HEK293 (cell line): ENCODE measurements around the gene FGFBP3.

Source experiments
- EGR2 ChIP-seq: fragments of 450-650 bp; formaldehyde crosslinking; IDR thresholded peaks from 2 replicates; pipeline ENCODE4 v1.5.1; 2016; ENCODE audit warnings: low read depth, missing biosample characterization, missing genetic modification characterization
- GLI4 ChIP-seq: fragments of 450-650 bp; formaldehyde crosslinking; IDR thresholded peaks from 2 replicates; pipeline ENCODE4 v1.5.1; 2016; ENCODE audit warnings: missing biosample characterization, missing genetic modification characterization
- KLF16 ChIP-seq: fragments of 450-650 bp; formaldehyde crosslinking; IDR thresholded peaks from 2 replicates; pipeline ENCODE4 v1.5.1; 2017; ENCODE audit warnings: missing biosample characterization, missing genetic modification characterization
- MZF1 ChIP-seq: fragments of 450-650 bp; formaldehyde crosslinking; IDR thresholded peaks from 2 replicates; pipeline ENCODE4 v1.5.1; 2017; ENCODE audit warnings: missing biosample characterization, missing genetic modification characterization, borderline replicate concordance
- OVOL3 ChIP-seq: fragments of 450-650 bp; formaldehyde crosslinking; IDR thresholded peaks from 2 replicates; pipeline ENCODE4 v1.5.1; 2016; ENCODE audit warnings: missing biosample characterization, missing genetic modification characterization
- REPIN1 ChIP-seq: fragments of 450-650 bp; formaldehyde crosslinking; IDR thresholded peaks from 2 replicates; pipeline ENCODE4 v1.5.1; 2017; ENCODE audit warnings: missing biosample characterization, missing genetic modification characterization, low read depth
- SALL2 ChIP-seq: fragments of 450-650 bp; formaldehyde crosslinking; IDR thresholded peaks from 2 replicates; pipeline ENCODE4 v1.5.0; 2017; ENCODE audit warnings: missing biosample characterization, mild to moderate bottlenecking, missing genetic modification characterization, borderline replicate concordance
- SCRT2 ChIP-seq: fragments of 450-650 bp; formaldehyde crosslinking; IDR thresholded peaks from 2 replicates; pipeline ENCODE4 v1.5.1; 2016; ENCODE audit warnings: missing biosample characterization, missing genetic modification characterization
- ZBTB48 ChIP-seq: fragments of 450-650 bp; formaldehyde crosslinking; IDR thresholded peaks from 2 replicates; pipeline ENCODE4 v1.5.1; 2016; ENCODE audit warnings: missing biosample characterization, missing genetic modification characterization
- ZBTB7A ChIP-seq: fragments of 450-650 bp; formaldehyde crosslinking; IDR thresholded peaks from 2 replicates; pipeline ENCODE4 v1.5.1; 2016; ENCODE audit warnings: low read depth, missing biosample characterization, missing genetic modification characterization
- ZBTB8A ChIP-seq: fragments of 450-650 bp; formaldehyde crosslinking; IDR thresholded peaks from 2 replicates; pipeline ENCODE4 v1.5.1; 2016; ENCODE audit warnings: missing biosample characterization, missing genetic modification characterization
- ZFHX2 ChIP-seq: fragments of 450-650 bp; formaldehyde crosslinking; conservative IDR thresholded peaks from 2 replicates; pipeline ENCODE4 v1.5.1; 2016; ENCODE audit warnings: missing biosample characterization, missing genetic modification characterization
- ZFP3 ChIP-seq: fragments of 450-650 bp; formaldehyde crosslinking; IDR thresholded peaks from 2 replicates; pipeline ENCODE4 v1.5.1; 2016; ENCODE audit warnings: low read depth, missing biosample characterization, missing genetic modification characterization
- ZIC2 ChIP-seq: fragments of 450-650 bp; formaldehyde crosslinking; IDR thresholded peaks from 2 replicates; pipeline ENCODE4 v1.5.1; 2016; ENCODE audit warnings: missing biosample characterization, missing genetic modification characterization
- ZNF138 ChIP-seq: fragments of 450-650 bp; formaldehyde crosslinking; IDR thresholded peaks from 2 replicates; pipeline ENCODE4 v1.5.1; 2016; ENCODE audit warnings: missing biosample characterization, missing genetic modification characterization, borderline replicate concordance
- ZNF146 ChIP-seq: fragments of 450-650 bp; formaldehyde crosslinking; IDR thresholded peaks from 2 replicates; pipeline ENCODE4 v1.5.1; 2016; ENCODE audit warnings: missing biosample characterization, missing genetic modification characterization
- ZNF221 ChIP-seq: fragments of 450-650 bp; formaldehyde crosslinking; IDR thresholded peaks from 2 replicates; pipeline ENCODE4 v1.5.1; 2017; ENCODE audit warnings: missing biosample characterization, missing genetic modification characterization, borderline replicate concordance
- ZNF223 ChIP-seq: fragments of 450-650 bp; formaldehyde crosslinking; IDR thresholded peaks from 2 replicates; pipeline ENCODE4 v1.5.1; 2016; ENCODE audit warnings: missing biosample characterization, missing genetic modification characterization
- ZNF266 ChIP-seq: fragments of 450-650 bp; formaldehyde crosslinking; IDR thresholded peaks from 2 replicates; pipeline ENCODE4 v1.5.1; 2016; ENCODE audit warnings: missing biosample characterization, missing genetic modification characterization, low read depth
- ZNF311 ChIP-seq: fragments of 450-650 bp; formaldehyde crosslinking; IDR thresholded peaks from 2 replicates; pipeline ENCODE4 v1.5.1; 2017; ENCODE audit warnings: missing biosample characterization, missing genetic modification characterization, borderline replicate concordance
- ZNF521 ChIP-seq: fragments of 450-650 bp; formaldehyde crosslinking; IDR thresholded peaks from 2 replicates; pipeline ENCODE4 v1.5.1; 2017; ENCODE audit warnings: missing biosample characterization, mild to moderate bottlenecking, missing genetic modification characterization
- ZNF544 ChIP-seq: fragments of 450-650 bp; formaldehyde crosslinking; IDR thresholded peaks from 2 replicates; pipeline ENCODE4 v1.5.0; 2017; ENCODE audit warnings: missing biosample characterization, missing genetic modification characterization
- ZNF792 ChIP-seq: fragments of 450-650 bp; formaldehyde crosslinking; IDR thresholded peaks from 2 replicates; pipeline ENCODE4 v1.5.1; 2016; ENCODE audit warnings: missing biosample characterization, missing genetic modification characterization
- ZNF837 ChIP-seq: fragments of 450-650 bp; formaldehyde crosslinking; IDR thresholded peaks from 2 replicates; pipeline ENCODE4 v1.5.1; 2016; ENCODE audit warnings: missing biosample characterization, missing genetic modification characterization
- ZSCAN16 ChIP-seq: fragments of 450-650 bp; formaldehyde crosslinking; IDR thresholded peaks from 2 replicates; pipeline ENCODE4 v1.5.1; 2016; ENCODE audit warnings: missing biosample characterization, missing genetic modification characterization
- TF ChIP-seq, protein P1 (sequence below): fragments of 450-650 bp; formaldehyde crosslinking; IDR thresholded peaks from 2 replicates; pipeline ENCODE4 v1.5.1; 2016; ENCODE audit warnings: missing biosample characterization, missing genetic modification characterization
- TF ChIP-seq, protein P2 (sequence below): fragments of 450-650 bp; formaldehyde crosslinking; IDR thresholded peaks from 2 replicates; pipeline ENCODE4 v1.5.1; 2016; ENCODE audit warnings: missing biosample characterization, missing genetic modification characterization
- TF ChIP-seq, protein P3 (sequence below): fragments of 450-650 bp; formaldehyde crosslinking; IDR thresholded peaks from 2 replicates; pipeline ENCODE4 v1.5.1; 2016; ENCODE audit warnings: missing biosample characterization, missing genetic modification characterization
- TF ChIP-seq, protein P4 (sequence below): fragments of 450-650 bp; formaldehyde crosslinking; IDR thresholded peaks from 2 replicates; pipeline ENCODE4; 2016; ENCODE audit warnings: missing biosample characterization, missing genetic modification characterization
- TF ChIP-seq, protein P5 (sequence below): fragments of 450-650 bp; formaldehyde crosslinking; IDR thresholded peaks from 2 replicates; pipeline ENCODE4 v1.5.1; 2016; ENCODE audit warnings: missing biosample characterization, missing genetic modification characterization
- TF ChIP-seq, protein P6 (sequence below): fragments of 450-650 bp; formaldehyde crosslinking; IDR thresholded peaks from 2 replicates; pipeline ENCODE4 v1.5.1; 2017; ENCODE audit warnings: missing biosample characterization, missing genetic modification characterization
- TF ChIP-seq, protein P7 (sequence below): fragments of 450-650 bp; formaldehyde crosslinking; IDR thresholded peaks from 2 replicates; pipeline ENCODE4 v1.5.1; 2016; ENCODE audit warnings: missing biosample characterization, missing genetic modification characterization

FGFBP3 gene

DNA sequence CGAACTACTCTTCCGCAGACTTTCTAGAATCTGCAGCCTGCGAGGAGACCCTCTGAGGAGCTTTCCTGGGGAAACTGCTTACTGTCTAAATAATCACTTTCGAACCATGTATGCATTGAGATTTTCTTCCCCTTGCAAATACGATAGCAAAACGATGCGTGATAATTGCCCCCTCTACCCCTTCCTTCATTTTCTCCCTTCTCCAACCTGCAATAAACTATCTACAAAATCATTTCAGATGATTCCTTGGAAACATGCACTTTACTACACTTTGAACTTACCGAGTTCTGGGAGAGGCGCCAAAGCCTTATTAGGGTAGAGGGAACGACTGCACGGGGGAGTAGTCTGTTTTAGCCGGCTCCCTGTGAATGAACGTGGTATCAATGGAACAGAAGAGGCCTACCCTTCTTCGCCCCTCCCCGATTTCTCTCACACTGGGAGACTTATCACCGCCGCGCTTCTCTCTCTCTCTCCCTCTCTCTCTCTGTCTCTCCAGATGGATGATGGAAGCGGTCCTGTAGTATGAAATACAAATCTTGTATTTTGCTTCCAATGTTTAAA lies at the start of gene FGFBP3 (continued):
- TF ChIP-seq EGR2 = no peak
- TF ChIP-seq OVOL3 (tag by site-specific recombination) = no peak
- TF ChIP-seq SALL2 = no peak
- TF ChIP-seq ZNF223 (tag by site-specific recombination) = no peak
- TF ChIP-seq ZNF146 = no peak
- TF ChIP-seq, protein P1, sequence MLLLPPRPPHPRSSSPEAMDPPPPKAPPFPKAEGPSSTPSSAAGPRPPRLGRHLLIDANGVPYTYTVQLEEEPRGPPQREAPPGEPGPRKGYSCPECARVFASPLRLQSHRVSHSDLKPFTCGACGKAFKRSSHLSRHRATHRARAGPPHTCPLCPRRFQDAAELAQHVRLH (tag by site-specific recombination) = peak; percentile 62; the same call in 1 of the 2 replicates
- no peak for TF ChIP-seq SCRT2
- no peak for TF ChIP-seq REPIN1
- TF ChIP-seq ZNF792 = no peak; the same call in 1 of the 2 replicates
- 0 out of 2 replicates have a peak, but pooled peaks have one; percentile 6 for TF ChIP-seq ZSCAN16 (tag by site-specific recombination)
- TF ChIP-seq ZBTB8A (tag by site-specific recombination) = peak; percentile 2; the same call in 1 of the 2 replicates
- no peak for TF ChIP-seq ZNF544 (tag by site-specific recombination)
- no peak for TF ChIP-seq GLI4
- no peak for TF ChIP-seq ZBTB48 (tag by site-specific recombination)
- TF ChIP-seq KLF16 (tag by site-specific recombination) = no peak
- TF ChIP-seq, protein P2, sequence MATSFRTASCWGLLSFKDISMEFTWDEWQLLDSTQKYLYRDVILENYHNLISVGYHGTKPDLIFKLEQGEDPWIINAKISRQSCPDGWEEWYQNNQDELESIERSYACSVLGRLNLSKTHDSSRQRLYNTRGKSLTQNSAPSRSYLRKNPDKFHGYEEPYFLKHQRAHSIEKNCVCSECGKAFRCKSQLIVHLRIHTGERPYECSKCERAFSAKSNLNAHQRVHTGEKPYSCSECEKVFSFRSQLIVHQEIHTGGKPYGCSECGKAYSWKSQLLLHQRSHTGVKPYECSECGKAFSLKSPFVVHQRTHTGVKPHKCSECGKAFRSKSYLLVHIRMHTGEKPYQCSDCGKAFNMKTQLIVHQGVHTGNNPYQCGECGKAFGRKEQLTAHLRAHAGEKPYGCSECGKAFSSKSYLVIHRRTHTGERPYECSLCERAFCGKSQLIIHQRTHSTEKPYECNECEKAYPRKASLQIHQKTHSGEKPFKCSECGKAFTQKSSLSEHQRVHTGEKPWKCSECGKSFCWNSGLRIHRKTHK (tag by site-specific recombination) = no peak
- no peak for TF ChIP-seq ZBTB7A (tag by site-specific recombination)
- TF ChIP-seq, protein P3, sequence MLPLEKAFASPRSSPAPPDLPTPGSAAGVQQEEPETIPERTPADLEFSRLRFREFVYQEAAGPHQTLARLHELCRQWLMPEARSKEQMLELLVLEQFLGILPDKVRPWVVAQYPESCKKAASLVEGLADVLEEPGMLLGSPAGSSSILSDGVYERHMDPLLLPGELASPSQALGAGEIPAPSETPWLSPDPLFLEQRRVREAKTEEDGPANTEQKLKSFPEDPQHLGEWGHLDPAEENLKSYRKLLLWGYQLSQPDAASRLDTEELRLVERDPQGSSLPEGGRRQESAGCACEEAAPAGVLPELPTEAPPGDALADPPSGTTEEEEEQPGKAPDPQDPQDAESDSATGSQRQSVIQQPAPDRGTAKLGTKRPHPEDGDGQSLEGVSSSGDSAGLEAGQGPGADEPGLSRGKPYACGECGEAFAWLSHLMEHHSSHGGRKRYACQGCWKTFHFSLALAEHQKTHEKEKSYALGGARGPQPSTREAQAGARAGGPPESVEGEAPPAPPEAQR = no peak
- peak; percentile 38; the same call in 1 of the 2 replicates for TF ChIP-seq MZF1
- no peak for TF ChIP-seq ZNF266
- no peak for TF ChIP-seq ZNF221 (tag by site-specific recombination)
- TF ChIP-seq, protein P4, sequence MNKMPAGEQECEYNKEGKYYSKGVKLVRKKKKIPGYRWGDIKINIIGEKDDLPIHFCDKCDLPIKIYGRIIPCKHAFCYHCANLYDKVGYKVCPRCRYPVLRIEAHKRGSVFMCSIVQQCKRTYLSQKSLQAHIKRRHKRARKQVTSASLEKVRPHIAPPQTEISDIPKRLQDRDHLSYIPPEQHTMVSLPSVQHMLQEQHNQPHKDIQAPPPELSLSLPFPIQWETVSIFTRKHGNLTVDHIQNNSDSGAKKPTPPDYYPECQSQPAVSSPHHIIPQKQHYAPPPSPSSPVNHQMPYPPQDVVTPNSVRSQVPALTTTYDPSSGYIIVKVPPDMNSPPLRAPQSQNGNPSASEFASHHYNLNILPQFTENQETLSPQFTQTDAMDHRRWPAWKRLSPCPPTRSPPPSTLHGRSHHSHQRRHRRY (tag by site-specific recombination) = no peak
- TF ChIP-seq, protein P5, sequence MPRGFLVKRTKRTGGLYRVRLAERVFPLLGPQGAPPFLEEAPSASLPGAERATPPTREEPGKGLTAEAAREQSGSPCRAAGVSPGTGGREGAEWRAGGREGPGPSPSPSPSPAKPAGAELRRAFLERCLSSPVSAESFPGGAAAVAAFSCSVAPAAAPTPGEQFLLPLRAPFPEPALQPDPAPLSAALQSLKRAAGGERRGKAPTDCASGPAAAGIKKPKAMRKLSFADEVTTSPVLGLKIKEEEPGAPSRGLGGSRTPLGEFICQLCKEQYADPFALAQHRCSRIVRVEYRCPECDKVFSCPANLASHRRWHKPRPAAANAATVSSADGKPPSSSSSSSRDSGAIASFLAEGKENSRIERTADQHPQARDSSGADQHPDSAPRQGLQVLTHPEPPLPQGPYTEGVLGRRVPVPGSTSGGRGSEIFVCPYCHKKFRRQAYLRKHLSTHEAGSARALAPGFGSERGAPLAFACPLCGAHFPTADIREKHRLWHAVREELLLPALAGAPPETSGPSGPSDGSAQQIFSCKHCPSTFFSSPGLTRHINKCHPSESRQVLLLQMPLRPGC (tag by site-specific recombination) = no peak
- TF ChIP-seq ZNF311 (tag by site-specific recombination) = no peak
- no peak for TF ChIP-seq ZFP3 (tag by site-specific recombination)
- no peak for TF ChIP-seq ZFHX2
- no peak for TF ChIP-seq ZNF837 (tag by site-specific recombination)
- TF ChIP-seq, protein P6, sequence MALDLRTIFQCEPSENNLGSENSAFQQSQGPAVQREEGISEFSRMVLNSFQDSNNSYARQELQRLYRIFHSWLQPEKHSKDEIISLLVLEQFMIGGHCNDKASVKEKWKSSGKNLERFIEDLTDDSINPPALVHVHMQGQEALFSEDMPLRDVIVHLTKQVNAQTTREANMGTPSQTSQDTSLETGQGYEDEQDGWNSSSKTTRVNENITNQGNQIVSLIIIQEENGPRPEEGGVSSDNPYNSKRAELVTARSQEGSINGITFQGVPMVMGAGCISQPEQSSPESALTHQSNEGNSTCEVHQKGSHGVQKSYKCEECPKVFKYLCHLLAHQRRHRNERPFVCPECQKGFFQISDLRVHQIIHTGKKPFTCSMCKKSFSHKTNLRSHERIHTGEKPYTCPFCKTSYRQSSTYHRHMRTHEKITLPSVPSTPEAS = no peak
- peak; percentile 26; the same call in 1 of the 2 replicates for TF ChIP-seq ZIC2 (tag by site-specific recombination)
- TF ChIP-seq ZNF521 = no peak
- TF ChIP-seq ZNF138 (tag by site-specific recombination) = no peak
- TF ChIP-seq, protein P7, sequence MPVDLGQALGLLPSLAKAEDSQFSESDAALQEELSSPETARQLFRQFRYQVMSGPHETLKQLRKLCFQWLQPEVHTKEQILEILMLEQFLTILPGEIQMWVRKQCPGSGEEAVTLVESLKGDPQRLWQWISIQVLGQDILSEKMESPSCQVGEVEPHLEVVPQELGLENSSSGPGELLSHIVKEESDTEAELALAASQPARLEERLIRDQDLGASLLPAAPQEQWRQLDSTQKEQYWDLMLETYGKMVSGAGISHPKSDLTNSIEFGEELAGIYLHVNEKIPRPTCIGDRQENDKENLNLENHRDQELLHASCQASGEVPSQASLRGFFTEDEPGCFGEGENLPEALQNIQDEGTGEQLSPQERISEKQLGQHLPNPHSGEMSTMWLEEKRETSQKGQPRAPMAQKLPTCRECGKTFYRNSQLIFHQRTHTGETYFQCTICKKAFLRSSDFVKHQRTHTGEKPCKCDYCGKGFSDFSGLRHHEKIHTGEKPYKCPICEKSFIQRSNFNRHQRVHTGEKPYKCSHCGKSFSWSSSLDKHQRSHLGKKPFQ (tag by site-specific recombination) = no peak; the same call in 1 of the 2 replicates
